K562 (cell line): ENCODE results near the gene DCAF5. TPM values are rescaled to one million over a fixed set of nuclear protein-coding genes. Genes with fewer than 3 reads are reported as not detected.

ENCODE experiments used
- ATAC-seq: fragments of 200-7000 bp; cut with Tn5 transposase; 3 replicates; pipeline ENCODE4 v1.9.1; 2020; ENCODE audit warnings: moderate library complexity
- BruUV-seq: library from RNA; stranded (reverse); fragments of 400-500 nt; replicated peaks from 2 replicates; lab custom pipeline; 2021; lab: Mats Ljungman, UMichigan
- CTCF ChIA-PET: fragments of 300-600 bp; formaldehyde crosslinking; extraction: SDS; loops from one replicate; lab custom pipeline; 2021; ENCODE audit warnings: low intra/inter-chr PET ratio; lab: Yijun Ruan, JAX
- POLR2A ChIA-PET: fragments of 300-600, 350-650 bp; sonication (Branson Sonifier 250); formaldehyde crosslinking; extraction: SDS; loops from one replicate; lab custom pipeline; 2021; ENCODE audit warnings: antibody characterized with exemption, inconsistent platforms; lab: Yijun Ruan, JAX
- DNase-seq, 4 experiments: peaks; one replicate each; pipeline versions ENCODE4 v3.0.0 to v3.0.0-alpha.2; 2011 to 2018; ENCODE audit warnings: low spot score in 3 of 4, mixed read lengths in 3 of 4; ENCODE audit errors: extremely low read depth in 1 of 4
- FAIRE-seq: peaks from 2 replicates; lab custom pipeline; 2011; peaks lifted over from hg19 to GRCh38; lab: Jason Lieb, UNC
- H2AFZ ChIP-seq: 2 replicates; pipeline ENCODE4 v1.6.0; 2011; ENCODE audit warnings: low read depth, low read length, control low read depth, inconsistent platforms
- H3K27ac ChIP-seq: fragments of 200-600 bp; 3 replicates; pipeline ENCODE4 v1.8.0; 2011; ENCODE audit warnings: low read depth, mild to moderate bottlenecking, control low read depth, inconsistent platforms, low read length, moderate library complexity, mixed read lengths; ENCODE audit errors: extremely low read depth
- H3K27me3 ChIP-seq, 2 experiments: fragments of 300-600 bp in 1 of 2; 2 replicates in 1 of 2; 3 replicates in 1 of 2; pipeline versions ENCODE4 v1.6.0 to v1.8.0; 2011; ENCODE audit warnings: inconsistent platforms in 2 of 2, low read length in 2 of 2, mild to moderate bottlenecking in 1 of 2, mixed read lengths in 1 of 2, moderate library complexity in 1 of 2; ENCODE audit not compliant: control insufficient read depth in 2 of 2, insufficient read depth in 2 of 2
- H3K36me3 ChIP-seq: fragments of 300-600 bp; 3 replicates; pipeline ENCODE4 v1.8.0; 2011; ENCODE audit warnings: mild to moderate bottlenecking, low read length, inconsistent platforms; ENCODE audit not compliant: control insufficient read depth, insufficient read depth
- H3K4me1 ChIP-seq, 2 experiments: fragments of 200-600 bp in 1 of 2; replicated peaks in 1 of 2; 2 replicates in 1 of 2; 3 replicates in 1 of 2; pipeline versions ENCODE4 v1.5.1 to v1.8.0; 2011; ENCODE audit warnings: inconsistent platforms in 2 of 2, low read length in 2 of 2, mild to moderate bottlenecking in 1 of 2, mixed read lengths in 1 of 2, moderate library complexity in 1 of 2; ENCODE audit not compliant: control insufficient read depth in 2 of 2, insufficient read depth in 2 of 2
- H3K4me2 ChIP-seq: 2 replicates; pipeline ENCODE4 v1.6.1; 2011; ENCODE audit warnings: low read length, control low read depth, inconsistent platforms, mixed read lengths; ENCODE audit not compliant: insufficient read depth
- H3K4me3 ChIP-seq: fragments of 200-600 bp; sonication (generic), shearing (Covaris generic); 2 replicates; pipeline ENCODE4 v1.5.1; 2016; ENCODE audit warnings: control low read depth, inconsistent platforms
- H3K79me2 ChIP-seq: fragments of 200-600 bp; 3 replicates; pipeline ENCODE4 v1.8.0; 2011; ENCODE audit warnings: low read length, inconsistent platforms; ENCODE audit not compliant: control insufficient read depth, insufficient read depth
- H3K9ac ChIP-seq, 2 experiments: 2 replicates each; pipeline versions ENCODE4 v1.6.0 to v1.6.1; 2011; ENCODE audit warnings: low read depth in 2 of 2, low read length in 2 of 2, control low read depth in 1 of 2, inconsistent platforms in 1 of 2, mild to moderate bottlenecking in 1 of 2, mixed read lengths in 1 of 2; ENCODE audit not compliant: insufficient read depth in 1 of 2
- H3K9me1 ChIP-seq: one replicate; pipeline ENCODE4 v1.6.0; 2011; ENCODE audit warnings: inconsistent platforms, mild to moderate bottlenecking, low read length, moderate library complexity; ENCODE audit not compliant: control insufficient read depth, insufficient read depth
- H3K9me3 ChIP-seq: replicated peaks from 2 replicates; pipeline ENCODE4 v1.5.1; 2011; ENCODE audit warnings: low read depth, low read length, inconsistent platforms; ENCODE audit not compliant: control insufficient read depth, insufficient read depth
- H4K20me1 ChIP-seq: replicated peaks from 2 replicates; pipeline ENCODE4 v1.6.1; 2011; ENCODE audit warnings: low read length, inconsistent platforms, mixed read lengths; ENCODE audit not compliant: control insufficient read depth, insufficient read depth
- FOSL1 ChIP-seq: fragments of 200-800 bp; sonication (Bioruptor generic); conservative IDR thresholded peaks from 2 replicates; pipeline ENCODE4 v1.6.1; 2016; ENCODE audit warnings: missing genetic modification characterization, missing compliant biosample characterization
- HNRNPUL1 ChIP-seq: fragments of 200-400 bp; formaldehyde crosslinking; IDR thresholded peaks from 2 replicates; pipeline ENCODE4 v1.6.1; 2017; ENCODE audit warnings: low read length
- MIER1 ChIP-seq: fragments of 450-650 bp; IDR thresholded peaks from 2 replicates; pipeline ENCODE4 v1.6.1; 2016; ENCODE audit warnings: antibody characterized with exemption, mild to moderate bottlenecking, low read depth
- POLR3A ChIP-seq: IDR thresholded peaks from 2 replicates; pipeline ENCODE4 v1.6.1; 2011; ENCODE audit warnings: borderline replicate concordance, mild to moderate bottlenecking, moderate library complexity; ENCODE audit not compliant: insufficient read length, insufficient read depth; ENCODE audit errors: extremely low read depth
- SIX5 ChIP-seq, 2 experiments: IDR thresholded peaks; 2 replicates each; pipeline ENCODE4 v1.6.1; 2011; ENCODE audit warnings: low read length in 2 of 2, borderline replicate concordance in 1 of 2, low read depth in 1 of 2, mild to moderate bottlenecking in 1 of 2, moderate library complexity in 1 of 2; ENCODE audit not compliant: insufficient read depth in 1 of 2
- SP1 ChIP-seq: sonication (generic); formaldehyde crosslinking; IDR thresholded peaks from 2 replicates; pipeline ENCODE4 v1.8.1; 2022; ENCODE audit warnings: mild to moderate bottlenecking, missing genetic modification reagents
- U2AF2 ChIP-seq: fragments of 200-400 bp; formaldehyde crosslinking; optimal IDR thresholded peaks from 2 replicates; pipeline ENCODE3; 2017; ENCODE audit warnings: low read depth, mild to moderate bottlenecking, low read length
- WGBS: fragments of 100-300 bp; shearing (Covaris generic); methylation state at CpG from one replicate; pipeline ENCODE4 v1.1.6; 2016; ENCODE audit warnings: low coverage, mixed read lengths; ENCODE audit not compliant: insufficient coverage; ENCODE audit errors: missing lambda C conversion rate; 5-methylcytosine and 5-hydroxymethylcytosine counted together
- in situ Hi-C: fragments of 300-500 bp; cut with MboI; formaldehyde crosslinking; loops from 4 replicates; pipeline ENCODE4 v1.15.0; 2018; ENCODE audit warnings: inconsistent platforms, mixed read lengths
- intact Hi-C: fragments of 100-400 bp; cut with micrococcal nuclease; formaldehyde crosslinking; loops from 2 replicates; pipeline ENCODE4 v1.14.2; 2022
- polyA plus RNA-seq, 8 experiments: library from polyadenylated mRNA; depleted of rRNA in 4 of 8; stranded (reverse) in 5 of 8; unstranded in 3 of 8; fragments of >200 nt; fragmentation: Nextera tagmentation in 2 of 8; fragmentation: Illumina TruSeq in 1 of 8; extraction: Ambion mirVana in 2 of 8; extraction: Trizol in 1 of 8; gene quantifications; 2 replicates each; pipeline versions ENCODE4 v1.2.1 to v1.2.3, GENCODE V29; 2011 to 2014; ENCODE audit warnings: inconsistent platforms in 1 of 8, missing spikeins in 1 of 8
- total RNA-seq, 7 experiments: library from RNA; depleted of rRNA in 6 of 7; stranded (reverse); fragments of >200 nt in 6 of 7; fragmentation: Illumina TruSeq in 2 of 7; extraction: Trizol in 2 of 7; gene quantifications; 2 replicates each; pipeline versions ENCODE4 v1.2.1 to v1.2.3, GENCODE V29; 2011 to 2021; ENCODE audit warnings: low replicate concordance in 1 of 7
- TF ChIP-seq, protein P1 (sequence below): IDR thresholded peaks from 3 replicates; pipeline ENCODE4 v1.6.1; 2011; ENCODE audit warnings: borderline replicate concordance, mild to moderate bottlenecking, moderate library complexity; ENCODE audit not compliant: insufficient read length; ENCODE audit errors: extremely low read depth

The DCAF5 gene
- total and polyA plus RNA-seq, 9 of the 15 experiments (the other 6 are each of a cell fraction or from before 2014, with no cell fraction given) = 5.6 to 24.1 (median 12.7) TPM

DNA sequence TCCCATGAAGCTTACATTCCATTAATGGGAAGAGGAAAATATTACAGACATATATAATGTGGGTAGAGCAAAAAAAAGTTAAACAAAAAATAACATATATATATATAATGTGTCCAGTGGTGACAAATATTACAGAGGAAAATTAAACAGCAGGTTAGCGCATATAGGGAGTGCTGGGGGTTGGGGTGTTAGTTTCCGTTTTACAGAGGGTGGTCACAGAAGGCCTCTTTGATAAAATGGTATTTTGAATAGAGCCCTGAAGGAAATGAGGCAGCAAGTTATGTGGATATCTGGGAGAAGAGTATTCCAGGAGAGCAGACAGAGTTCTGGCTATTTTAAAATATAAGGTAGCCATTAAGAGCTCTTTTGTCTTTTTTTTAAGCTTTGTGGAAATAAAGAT, 73.2 kb downstream of the DCAF5 start (continued):
- no peak for TF ChIP-seq SP1 (CRISPR knock-in tag)
- TF ChIP-seq, all 486 proteins: peak for 0

DNA sequence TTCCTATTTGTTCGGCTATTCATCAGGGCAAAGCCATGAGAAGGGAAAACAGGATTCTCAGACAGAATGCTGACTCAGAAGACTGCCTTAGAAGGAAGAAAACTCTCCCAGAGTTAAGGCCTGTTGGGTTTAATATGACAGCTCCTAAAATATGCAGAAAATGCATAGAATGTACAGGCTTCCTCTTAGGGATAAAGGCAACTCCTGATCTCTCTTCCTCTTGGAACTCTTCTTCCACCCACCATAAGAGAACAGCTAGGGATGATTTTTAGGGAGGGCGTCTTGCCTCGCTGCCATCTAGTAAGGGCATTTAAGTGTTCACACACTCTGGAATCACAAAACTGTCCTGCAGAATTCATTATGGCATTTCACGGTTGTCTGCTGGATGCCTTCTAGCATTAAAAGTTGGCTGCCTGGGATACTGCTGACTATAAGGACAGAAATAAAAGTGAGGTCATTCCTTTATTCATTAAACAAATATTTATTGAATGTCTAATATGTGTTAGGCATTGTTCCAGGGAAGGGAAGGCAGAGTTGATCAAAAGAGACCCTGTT, 73.7 kb downstream of the DCAF5 start:
- Histone ChIP-seq H3K79me2 (no peaks in the 10 kb centered on the region), H3K27ac (no peak overlapping the region), H3K36me3 (peaks cover 12% of the 10 kb centered on the region; the same call in 2 of the 3 replicates), H3K4me1 (no peaks in the 10 kb centered on the region), H2AFZ (no peak overlapping the region), H3K9me3 (no peaks in the 10 kb centered on the region), H3K9me1 (no peaks in the 10 kb centered on the region), H3K9ac (no peak overlapping the region), H4K20me1 (no peaks in the 10 kb centered on the region), H3K4me2 (no peak overlapping the region), H3K27me3 (no peaks in the 10 kb centered on the region), H3K4me3 (no peak overlapping the region)
- ATAC-seq (no peak), DNase-seq (no peak), FAIRE-seq (no peak)
- BruUV-seq = no TSS peak
- in situ Hi-C loops (no loop called here), intact Hi-C loops (no loop called here)
- ChIA-PET POLR2A (no interaction called here), CTCF (no interaction called here)
- 90% methylated on average over 4 of the region's 4 CpGs for WGBS
- TF ChIP-seq U2AF2 (no peak), HNRNPUL1 (no peak), SP1 (CRISPR knock-in tag) (no peak), FOSL1 (tag) (no peak), SIX5 (IDR thresholded peaks at IDR 0.05; ENCODE audit: borderline replicate concordance in 1 of 2, insufficient read depth in 1 of 2, low read depth in 1 of 2, low read length in 2 of 2) (no peak), POLR3A (no peak), MIER1 (no peak)
- TF ChIP-seq, protein P1, sequence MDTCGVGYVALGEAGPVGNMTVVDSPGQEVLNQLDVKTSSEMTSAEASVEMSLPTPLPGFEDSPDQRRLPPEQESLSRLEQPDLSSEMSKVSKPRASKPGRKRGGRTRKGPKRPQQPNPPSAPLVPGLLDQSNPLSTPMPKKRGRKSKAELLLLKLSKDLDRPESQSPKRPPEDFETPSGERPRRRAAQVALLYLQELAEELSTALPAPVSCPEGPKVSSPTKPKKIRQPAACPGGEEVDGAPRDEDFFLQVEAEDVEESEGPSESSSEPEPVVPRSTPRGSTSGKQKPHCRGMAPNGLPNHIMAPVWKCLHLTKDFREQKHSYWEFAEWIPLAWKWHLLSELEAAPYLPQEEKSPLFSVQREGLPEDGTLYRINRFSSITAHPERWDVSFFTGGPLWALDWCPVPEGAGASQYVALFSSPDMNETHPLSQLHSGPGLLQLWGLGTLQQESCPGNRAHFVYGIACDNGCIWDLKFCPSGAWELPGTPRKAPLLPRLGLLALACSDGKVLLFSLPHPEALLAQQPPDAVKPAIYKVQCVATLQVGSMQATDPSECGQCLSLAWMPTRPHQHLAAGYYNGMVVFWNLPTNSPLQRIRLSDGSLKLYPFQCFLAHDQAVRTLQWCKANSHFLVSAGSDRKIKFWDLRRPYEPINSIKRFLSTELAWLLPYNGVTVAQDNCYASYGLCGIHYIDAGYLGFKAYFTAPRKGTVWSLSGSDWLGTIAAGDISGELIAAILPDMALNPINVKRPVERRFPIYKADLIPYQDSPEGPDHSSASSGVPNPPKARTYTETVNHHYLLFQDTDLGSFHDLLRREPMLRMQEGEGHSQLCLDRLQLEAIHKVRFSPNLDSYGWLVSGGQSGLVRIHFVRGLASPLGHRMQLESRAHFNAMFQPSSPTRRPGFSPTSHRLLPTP = no peak
